DOHH2 (cell line): ENCODE measurements around the gene MAD2L1.

Experiments used
- H3F3A ChIP-seq: fragments of 200-600 bp; sonication (generic), shearing (Covaris generic); 2 replicates; pipeline ENCODE4 v1.6.0; 2016; ENCODE audit warnings: antibody characterized with exemption, mild to moderate bottlenecking; ENCODE audit not compliant: control insufficient read depth, insufficient read depth
- H3K27ac ChIP-seq: fragments of 200-600 bp; sonication (generic); 2 replicates; pipeline ENCODE4 v1.5.1; 2014; ENCODE audit warnings: low read depth, mild to moderate bottlenecking, low read length, moderate library complexity
- H3K27me3 ChIP-seq: fragments of 200-600 bp; sonication (generic); 2 replicates; pipeline ENCODE4 v1.6.1; 2014; ENCODE audit warnings: mild to moderate bottlenecking, low read length, mixed read lengths; ENCODE audit not compliant: control insufficient read depth
- H3K36me3 ChIP-seq: fragments of 200-600 bp; sonication (generic); 2 replicates; pipeline ENCODE4 v1.6.1; 2014; ENCODE audit warnings: mild to moderate bottlenecking, low read length, moderate library complexity, mixed read lengths; ENCODE audit not compliant: control insufficient read depth
- H3K4me1 ChIP-seq: fragments of 200-600 bp; sonication (generic); 2 replicates; pipeline ENCODE4 v1.6.1; 2014; ENCODE audit warnings: mild to moderate bottlenecking, low read length, mixed read lengths; ENCODE audit not compliant: control insufficient read depth
- H3K4me2 ChIP-seq: fragments of 200-600 bp; sonication (generic); 2 replicates; pipeline ENCODE4 v1.6.0; 2014; ENCODE audit warnings: mild to moderate bottlenecking, low read length, moderate library complexity
- H3K4me3 ChIP-seq: fragments of 200-600 bp; sonication (generic); 2 replicates; pipeline ENCODE4 v1.5.1; 2014; ENCODE audit warnings: mild to moderate bottlenecking, low read length, mixed read lengths
- H3K79me2 ChIP-seq: fragments of 200-600 bp; sonication (generic); 2 replicates; pipeline ENCODE4 v1.6.1; 2014; ENCODE audit warnings: mild to moderate bottlenecking, low read length, mixed read lengths; ENCODE audit not compliant: control insufficient read depth
- H3K9me2 ChIP-seq: fragments of 200-600 bp; sonication (generic); replicated peaks from 2 replicates; pipeline ENCODE4 v1.6.1; 2014; ENCODE audit warnings: mild to moderate bottlenecking, low read length, mixed read lengths; ENCODE audit not compliant: control insufficient read depth
- H3K9me3 ChIP-seq: fragments of 200-600 bp; sonication (generic); 2 replicates; pipeline ENCODE4 v1.6.1; 2014; ENCODE audit warnings: antibody characterized with exemption, low read length, mixed read lengths; ENCODE audit not compliant: control insufficient read depth, insufficient read depth
- H4K20me1 ChIP-seq: fragments of 200-600 bp; sonication (generic); 2 replicates; pipeline ENCODE4 v1.6.0; 2014; ENCODE audit warnings: low read depth, mild to moderate bottlenecking, antibody characterized with exemption, low read length, moderate library complexity; ENCODE audit not compliant: control insufficient read depth, insufficient read depth
- CTCF ChIP-seq: fragments of 200-600 bp; sonication (generic); IDR thresholded peaks from one replicate; pipeline ENCODE4 v1.5.1; 2014; ENCODE audit warnings: antibody characterized with exemption, mild to moderate bottlenecking, low read depth, low read length; ENCODE audit not compliant: poor library complexity, severe bottlenecking
- EZH2phosphoT487 ChIP-seq: fragments of 200-600 bp; sonication (generic); IDR thresholded peaks from 2 replicates; pipeline ENCODE4 v1.6.1; 2017; ENCODE audit warnings: borderline replicate concordance, mild to moderate bottlenecking, antibody characterized with exemption, low read length, moderate library complexity, mixed read lengths

The MAD2L1 gene

DNA sequence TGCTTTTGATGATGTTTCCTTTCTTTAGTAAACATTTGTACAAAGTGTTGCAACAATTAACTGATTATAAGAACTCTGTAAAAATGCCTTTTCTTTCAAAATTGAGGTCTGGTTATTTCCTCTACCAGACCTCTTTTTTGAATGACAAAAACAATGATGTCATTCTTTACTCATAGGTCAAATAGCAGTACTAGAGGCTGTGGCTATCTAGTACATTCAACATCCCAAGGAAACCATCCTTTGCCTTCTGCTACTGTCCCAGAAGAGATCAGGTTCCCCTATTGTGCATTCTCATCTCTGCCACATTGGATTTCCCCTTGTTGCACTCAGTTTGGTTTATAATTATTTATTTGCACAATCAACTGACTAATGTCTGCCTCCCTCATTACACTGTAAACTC is 19.1 kb upstream of the MAD2L1 start:
- Histone ChIP-seq H3F3A (no peaks in the 10 kb centered on the region), H3K27ac (no peak overlapping the region), H3K9me3 (no peaks in the 10 kb centered on the region; the same call in 1 of the 2 replicates), H3K4me3 (no peak overlapping the region), H3K79me2 (no peaks in the 10 kb centered on the region), H3K27me3 (0 out of 2 replicates have a peak, but pooled peaks cover 4% of the 10 kb centered on the region), H3K4me1 (no peaks in the 10 kb centered on the region), H3K36me3 (no peaks in the 10 kb centered on the region), H3K9me2 (no peaks in the 10 kb centered on the region), H4K20me1 (no peaks in the 10 kb centered on the region), H3K4me2 (no peak overlapping the region)
- no peak for TF ChIP-seq CTCF
- TF ChIP-seq EZH2phosphoT487, result no peak

- H3K4me3 ChIP-seq, result no peak overlapping the region
- TF ChIP-seq CTCF (no peak), EZH2phosphoT487 (no peak)
These were observed 17.7 kb upstream of the MAD2L1 start for GRCh38 chr4:120084327-120084726.

GRCh38 chr4:120083152-120083551 is 16.5 kb upstream of the MAD2L1 start:
- no peak overlapping the region for H3K27ac ChIP-seq
- no peaks in the 10 kb centered on the region for H3K4me1 ChIP-seq
- TF ChIP-seq EZH2phosphoT487 (no peak), CTCF (no peak)
- H3K9me2 ChIP-seq, result no peaks in the 10 kb centered on the region
- H4K20me1 ChIP-seq, result no peaks in the 10 kb centered on the region
- no peaks in the 10 kb centered on the region for H3F3A ChIP-seq
- no peaks in the 10 kb centered on the region for H3K79me2 ChIP-seq
- H3K36me3 ChIP-seq, result no peaks in the 10 kb centered on the region
- no peak overlapping the region for H3K4me3 ChIP-seq
- no peak overlapping the region for H3K4me2 ChIP-seq
- H3K27me3 ChIP-seq, result 0 out of 2 replicates have a peak, but pooled peaks cover 4% of the 10 kb centered on the region
- H3K9me3 ChIP-seq, result no peaks in the 10 kb centered on the region

More at GRCh38 chr4:120084327-120084726, 17.7 kb upstream of the MAD2L1 start:
- H3K27me3 ChIP-seq, result 0 out of 2 replicates have a peak, but pooled peaks cover 4% of the 10 kb centered on the region
- H3K36me3 ChIP-seq, result no peaks in the 10 kb centered on the region
- H3K9me2 ChIP-seq, result no peaks in the 10 kb centered on the region
- no peaks in the 10 kb centered on the region for H3K4me1 ChIP-seq
- no peak overlapping the region for H3K27ac ChIP-seq
- H3F3A ChIP-seq, result no peaks in the 10 kb centered on the region
- no peak overlapping the region for H3K4me2 ChIP-seq
- no peaks in the 10 kb centered on the region; the same call in 1 of the 2 replicates for H3K9me3 ChIP-seq
- H4K20me1 ChIP-seq, result no peaks in the 10 kb centered on the region
- H3K79me2 ChIP-seq, result no peaks in the 10 kb centered on the region

GRCh38 chr4:120082251-120082650 is 15.6 kb upstream of the MAD2L1 start:
- Histone ChIP-seq H3K36me3 (no peaks in the 10 kb centered on the region), H3K4me2 (no peak overlapping the region), H3K27me3 (0 out of 2 replicates have a peak, but pooled peaks cover 4% of the 10 kb centered on the region), H4K20me1 (no peaks in the 10 kb centered on the region), H3K9me2 (no peaks in the 10 kb centered on the region), H3K9me3 (no peaks in the 10 kb centered on the region), H3K79me2 (no peaks in the 10 kb centered on the region), H3K4me1 (no peaks in the 10 kb centered on the region), H3K27ac (no peak overlapping the region), H3K4me3 (no peak overlapping the region), H3F3A (no peaks in the 10 kb centered on the region)
- no peak for TF ChIP-seq EZH2phosphoT487
